Smooth muscle cell of bladder (primary cell): ENCODE measurements around the gene SIDT1. TPM values are rescaled to one million over a fixed set of nuclear protein-coding genes. Genes with fewer than 3 reads are reported as not detected.

Experiments used
- total RNA-seq: library from RNA; depleted of rRNA; stranded (reverse); fragments of >200 nt; gene quantifications from 2 replicates; pipeline ENCODE4 v1.2.3, GENCODE V29; 2014

The SIDT1 gene
- under 0.01 TPM in 1 of 2 replicates, not detected in the other for total RNA-seq

GRCh38 chr3:113531826-113532697 lies at the start of gene SIDT1:
SIDT1 (plus strand) TSS chr3:113532555; CDS start chr3:113533022, 467 bp downstream.

Other genes with a start within 250 kb of the SIDT1 start
- gene CFAP44, start 91.1 kb upstream of the SIDT1 start, total RNA-seq, result 3.8 and 5.4 TPM in 2 replicates
- gene SPICE1, start 17.4 kb upstream of the SIDT1 start, total RNA-seq, result 10.2 and 12.2 TPM in 2 replicates
- 3.8 and 4.4 TPM in 2 replicates for gene USF3, start 164.1 kb downstream of the SIDT1 start, total RNA-seq
- 145 and 194 TPM in 2 replicates for gene NAA50, start 213.7 kb downstream of the SIDT1 start, total RNA-seq
- gene ATP6V1A, start 214.5 kb downstream of the SIDT1 start, total RNA-seq, result 128 and 165 TPM in 2 replicates